DND-41 (cell line): ENCODE results near the gene WDR5.

Experiments
- ATAC-seq: fragments of 200-7000 bp; cut with Tn5 transposase; 3 replicates; pipeline ENCODE4 v1.9.1; 2021; ENCODE audit warnings: low read depth; ENCODE audit not compliant: insufficient read depth
- DNase-seq: peaks from one replicate; pipeline ENCODE4 v3.0.0-alpha.2; 2020
- H2AFZ ChIP-seq: 2 replicates; pipeline ENCODE4 v1.6.0; 2012; ENCODE audit warnings: low read depth, low read length
- H3K27ac ChIP-seq: 2 replicates; pipeline ENCODE4 v1.5.1; 2012; ENCODE audit warnings: low read length, inconsistent platforms
- H3K27me3 ChIP-seq: fragments of 200-600 bp; sonication (generic); 2 replicates; pipeline ENCODE4 v1.6.0; 2012; ENCODE audit warnings: low read length, mild to moderate bottlenecking, inconsistent platforms; ENCODE audit not compliant: insufficient read depth, poor library complexity
- H3K36me3 ChIP-seq: 2 replicates; pipeline ENCODE4 v1.5.1; 2012; ENCODE audit warnings: low read length, inconsistent platforms; ENCODE audit not compliant: insufficient read depth
- H3K4me1 ChIP-seq: 2 replicates; pipeline ENCODE4 v1.5.1; 2012; ENCODE audit warnings: mild to moderate bottlenecking, low read length; ENCODE audit not compliant: insufficient read depth
- H3K4me2 ChIP-seq: 2 replicates; pipeline ENCODE4 v1.6.0; 2012; ENCODE audit warnings: mild to moderate bottlenecking, moderate library complexity, low read length, inconsistent platforms; ENCODE audit not compliant: insufficient read depth
- H3K4me3 ChIP-seq, 2 experiments: fragments of 200-600 bp in 1 of 2; shearing (Covaris generic) in 1 of 2; 2 replicates each; pipeline ENCODE4 v1.5.1; 2012 to 2016; ENCODE audit warnings: inconsistent platforms in 2 of 2, low read length in 2 of 2, mild to moderate bottlenecking in 2 of 2, low read depth in 1 of 2, moderate library complexity in 1 of 2
- H3K79me2 ChIP-seq: 2 replicates; pipeline ENCODE4 v1.6.0; 2012; ENCODE audit warnings: low read length, inconsistent platforms; ENCODE audit not compliant: insufficient read depth
- H3K9ac ChIP-seq: 2 replicates; pipeline ENCODE4 v1.6.0; 2012; ENCODE audit warnings: low read depth, mild to moderate bottlenecking, inconsistent platforms, low read length, moderate library complexity
- H3K9me3 ChIP-seq: 2 replicates; pipeline ENCODE4 v1.5.1; 2012; ENCODE audit warnings: low read length, moderate library complexity, mild to moderate bottlenecking, inconsistent platforms; ENCODE audit not compliant: insufficient read depth, severe bottlenecking
- H4K20me1 ChIP-seq: 2 replicates; pipeline ENCODE4 v1.6.0; 2012; ENCODE audit warnings: low read length; ENCODE audit not compliant: insufficient read depth
- CTCF ChIP-seq: IDR thresholded peaks from 2 replicates; pipeline ENCODE4 v1.5.1; 2012; ENCODE audit warnings: borderline replicate concordance, low read length, moderate library complexity, mild to moderate bottlenecking; ENCODE audit not compliant: poor library complexity, severe bottlenecking; ENCODE audit errors: extremely low read depth
- EZH2 ChIP-seq: IDR thresholded peaks from 3 replicates; pipeline ENCODE4 v1.6.1; 2012; ENCODE audit warnings: borderline replicate concordance, low read depth, mild to moderate bottlenecking, moderate library complexity, low read length, inconsistent platforms; ENCODE audit not compliant: severe bottlenecking

The WDR5 gene

GRCh38 chr9:134188386-134189144, 52.7 kb downstream of the WDR5 start:
- Histone ChIP-seq H3K9ac (no peak overlapping the region), H3K4me2 (no peak overlapping the region)
- no peak for DNase-seq

GRCh38 chr9:134189145-134189469, 53.2 kb downstream of the WDR5 start:
- no peak overlapping the region for H3K4me3 ChIP-seq
- TF ChIP-seq CTCF (no peak), EZH2 (no peak)
- H3K27ac ChIP-seq = no peak overlapping the region
- no peak for ATAC-seq
- no peaks in the 10 kb centered on the region for H3K9me3 ChIP-seq
- no peaks in the 10 kb centered on the region for H3K79me2 ChIP-seq
- no peak for DNase-seq
- no peaks in the 10 kb centered on the region for H3K36me3 ChIP-seq
- no peak overlapping the region for H3K9ac ChIP-seq
- H3K4me2 ChIP-seq = no peak overlapping the region
- H4K20me1 ChIP-seq = no peaks in the 10 kb centered on the region
- H2AFZ ChIP-seq = no peak overlapping the region
- H3K4me1 ChIP-seq = no peaks in the 10 kb centered on the region
- no peaks in the 10 kb centered on the region for H3K27me3 ChIP-seq

More at GRCh38 chr9:134188386-134189144, 52.7 kb downstream of the WDR5 start:
- no peaks in the 10 kb centered on the region for H3K36me3 ChIP-seq
- no peaks in the 10 kb centered on the region for H3K9me3 ChIP-seq
- no peaks in the 10 kb centered on the region for H3K79me2 ChIP-seq
- TF ChIP-seq CTCF = no peak
- TF ChIP-seq EZH2 = no peak
- no peaks in the 10 kb centered on the region for H4K20me1 ChIP-seq
- H2AFZ ChIP-seq = no peak overlapping the region
- no peak overlapping the region for H3K27ac ChIP-seq
- no peak for ATAC-seq
- H3K27me3 ChIP-seq = no peaks in the 10 kb centered on the region
- no peaks in the 10 kb centered on the region for H3K4me1 ChIP-seq
- no peak overlapping the region for H3K4me3 ChIP-seq

- no peak overlapping the region for H3K4me3 ChIP-seq
- no peaks in the 10 kb centered on the region for H3K79me2 ChIP-seq
- H4K20me1 ChIP-seq = no peaks in the 10 kb centered on the region
- H3K9me3 ChIP-seq = no peaks in the 10 kb centered on the region
- H3K9ac ChIP-seq = no peak overlapping the region
- no peak overlapping the region for H3K4me2 ChIP-seq
- TF ChIP-seq CTCF = no peak
- no peak for TF ChIP-seq EZH2
- H3K27me3 ChIP-seq = no peaks in the 10 kb centered on the region
- H3K27ac ChIP-seq = no peak overlapping the region
- DNase-seq = no peak
- H2AFZ ChIP-seq = no peak overlapping the region
- no peaks in the 10 kb centered on the region for H3K36me3 ChIP-seq
- ATAC-seq = no peak
- H3K4me1 ChIP-seq = no peaks in the 10 kb centered on the region
Observed at GRCh38 chr9:134189470-134190231, 53.8 kb downstream of the WDR5 start.
